Fibroblast of skin of scalp (primary cell): Measurements from ENCODE around the gene ECE2.

Experiments used
- DNase-seq: peaks from one replicate; pipeline ENCODE4 v3.0.0-alpha.2; 2013

The ECE2 gene

DNA sequence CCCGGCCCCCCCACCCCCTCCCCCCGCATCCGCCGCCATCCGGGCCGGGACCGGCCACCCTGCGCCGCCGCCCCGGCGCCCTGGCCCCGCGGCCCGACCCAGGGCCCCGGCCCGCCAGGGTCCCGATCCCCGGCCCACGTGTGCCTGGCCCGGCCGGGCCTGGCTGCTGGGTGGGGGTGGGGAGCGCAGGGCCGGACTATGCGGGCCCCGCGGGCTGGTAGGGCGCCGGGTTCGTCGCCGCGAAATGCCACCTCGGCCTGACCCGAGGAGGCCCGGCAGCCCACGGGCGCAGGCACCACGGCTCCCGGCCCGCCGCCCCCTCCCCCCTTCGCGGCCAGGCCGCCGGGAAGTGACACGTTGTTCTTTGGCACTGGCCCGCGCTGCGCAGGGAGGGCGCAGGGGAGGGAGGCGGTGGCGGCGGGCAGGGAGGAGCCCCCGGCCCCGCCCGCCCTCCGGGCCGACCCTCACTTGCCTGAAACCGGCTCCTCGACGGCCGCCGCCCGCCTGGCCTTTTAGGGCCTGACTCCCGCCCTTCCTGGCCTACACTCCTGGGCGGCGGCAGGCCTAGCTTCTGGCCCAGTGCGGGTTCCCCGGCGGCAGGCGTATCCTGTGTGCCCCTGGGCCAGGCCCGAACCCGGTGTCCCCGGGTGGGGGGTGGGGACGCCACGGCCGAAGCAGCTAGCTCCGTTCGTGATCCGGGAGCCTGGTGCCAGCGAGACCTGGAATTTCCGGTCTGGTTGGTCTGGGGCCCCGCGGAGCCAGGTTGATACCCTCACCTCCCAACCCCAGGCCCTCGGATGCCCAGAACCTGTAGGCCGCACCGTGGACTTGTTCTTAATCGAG is 39.1 kb downstream of the ECE2 start:
- peak; percentile 87 for DNase-seq

- DNase-seq, result peak; percentile 18
These were observed 39.7 kb downstream of the ECE2 start for GRCh38 chr3:184315543-184315867.

DNA sequence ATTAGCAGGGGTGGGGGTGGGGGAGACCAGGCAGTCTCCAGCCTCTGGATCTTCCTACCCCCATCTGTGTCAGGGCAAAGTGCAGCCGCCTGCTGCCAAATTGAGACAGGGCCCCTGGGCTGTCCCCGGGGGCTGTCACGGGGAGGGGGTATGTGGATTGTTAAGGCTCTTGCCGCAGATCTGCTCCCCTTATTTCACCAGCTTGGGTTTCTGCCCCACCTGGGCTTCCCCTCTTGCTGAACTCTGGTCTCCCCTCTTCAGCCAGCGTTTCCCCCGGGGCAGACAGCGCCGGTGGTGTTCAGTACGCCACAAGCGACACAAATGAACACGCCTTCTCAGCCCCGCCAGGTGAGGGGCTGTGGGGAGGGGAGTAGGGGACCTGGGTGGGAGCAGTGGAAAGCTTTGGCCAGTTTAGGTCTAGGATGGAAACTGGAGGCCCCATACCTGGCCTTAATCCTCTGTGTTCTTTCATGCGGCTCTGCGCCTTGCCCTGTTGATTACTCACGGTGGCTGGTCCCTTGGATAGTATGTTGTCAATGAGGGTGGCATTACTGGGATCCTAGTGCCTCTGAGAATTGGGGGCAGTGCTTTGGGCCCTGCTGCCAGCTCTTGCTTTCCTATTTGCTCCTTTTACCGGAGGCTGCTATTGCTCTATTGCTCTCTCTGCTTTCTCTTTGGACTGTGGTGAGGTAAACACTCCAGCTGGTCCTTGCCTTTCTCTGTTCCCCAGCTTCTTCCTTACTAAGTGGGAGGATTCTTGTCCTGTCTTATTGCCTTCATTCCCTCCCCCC is 40.2 kb downstream of the ECE2 start:
- DNase-seq, result no peak

GRCh38 chr3:184316792-184317191 is 41.0 kb downstream of the ECE2 start:
- DNase-seq, result no peak

DNA sequence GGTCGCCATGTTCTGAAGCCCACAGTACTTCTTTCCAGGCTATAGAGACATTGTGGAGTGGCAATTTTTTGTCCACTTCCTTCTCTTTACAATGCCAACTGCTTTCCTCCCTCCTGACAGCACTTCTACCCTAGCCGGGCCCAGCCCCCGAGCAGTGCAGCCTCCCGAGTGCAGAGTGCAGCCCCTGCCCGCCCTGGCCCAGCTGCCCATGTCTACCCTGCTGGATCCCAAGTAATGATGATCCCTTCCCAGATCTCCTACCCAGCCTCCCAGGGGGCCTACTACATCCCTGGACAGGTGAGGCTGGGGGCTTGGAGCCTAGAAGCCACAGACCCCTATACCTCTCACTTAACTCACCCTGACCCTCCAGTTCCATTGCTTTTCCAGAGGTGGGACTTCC is 41.4 kb downstream of the ECE2 start:
- DNase-seq, result no peak

GRCh38 chr3:184320104-184320445 is 44.3 kb downstream of the ECE2 start:
- peak; percentile 98 for DNase-seq

- no peak for DNase-seq
These were observed 45.8 kb downstream of the ECE2 start for GRCh38 chr3:184321666-184322065.

- DNase-seq, result no peak
These were observed 47.1 kb downstream of the ECE2 start for GRCh38 chr3:184322731-184323487.

DNA sequence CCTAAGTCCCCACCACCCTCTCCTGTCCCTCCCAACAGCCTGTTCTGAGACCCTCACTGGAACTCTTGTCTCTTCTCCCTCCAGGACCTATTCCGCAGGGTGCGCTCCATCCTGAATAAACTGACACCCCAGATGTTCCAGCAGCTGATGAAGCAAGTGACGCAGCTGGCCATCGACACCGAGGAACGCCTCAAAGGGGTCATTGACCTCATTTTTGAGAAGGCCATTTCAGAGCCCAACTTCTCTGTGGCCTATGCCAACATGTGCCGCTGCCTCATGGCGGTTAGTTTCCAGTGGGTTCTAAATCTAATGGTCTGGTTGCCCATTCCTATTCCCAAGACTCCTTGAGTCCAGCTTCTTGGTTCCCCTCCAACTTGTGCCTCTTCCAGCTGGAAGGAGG is 47.9 kb downstream of the ECE2 start:
- DNase-seq, result no peak

DNA sequence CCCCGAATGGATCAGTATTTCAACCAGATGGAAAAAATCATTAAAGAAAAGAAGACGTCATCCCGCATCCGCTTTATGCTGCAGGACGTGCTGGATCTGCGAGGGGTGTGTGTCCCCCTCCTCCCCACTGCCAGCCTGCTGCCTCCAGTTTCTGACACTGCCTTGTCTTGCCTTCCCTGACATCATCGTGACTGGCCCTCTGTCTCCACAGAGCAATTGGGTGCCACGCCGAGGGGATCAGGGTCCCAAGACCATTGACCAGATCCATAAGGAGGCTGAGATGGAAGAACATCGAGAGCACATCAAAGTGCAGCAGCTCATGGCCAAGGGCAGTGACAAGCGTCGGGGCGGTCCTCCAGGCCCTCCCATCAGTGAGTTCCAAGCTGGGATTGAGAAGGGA is 49.4 kb downstream of the ECE2 start:
- no peak for DNase-seq

GRCh38 chr3:184325715-184326369 is 50.0 kb downstream of the ECE2 start:
- DNase-seq, result no peak

DNA sequence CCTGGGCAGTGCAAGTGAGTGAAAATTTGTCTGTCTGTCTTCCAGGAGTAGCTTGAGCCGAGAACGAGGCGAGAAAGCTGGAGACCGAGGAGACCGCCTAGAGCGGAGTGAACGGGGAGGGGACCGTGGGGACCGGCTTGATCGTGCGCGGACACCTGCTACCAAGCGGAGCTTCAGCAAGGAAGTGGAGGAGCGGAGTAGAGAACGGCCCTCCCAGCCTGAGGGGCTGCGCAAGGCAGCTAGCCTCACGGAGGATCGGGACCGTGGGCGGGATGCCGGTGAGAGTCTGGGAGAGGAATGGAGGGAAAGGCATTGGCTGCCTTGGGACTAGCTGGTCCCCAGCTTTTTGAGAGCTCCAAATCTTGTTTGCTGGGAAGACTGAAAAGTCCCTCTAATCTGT is 51.3 kb downstream of the ECE2 start:
- DNase-seq, result no peak

DNA sequence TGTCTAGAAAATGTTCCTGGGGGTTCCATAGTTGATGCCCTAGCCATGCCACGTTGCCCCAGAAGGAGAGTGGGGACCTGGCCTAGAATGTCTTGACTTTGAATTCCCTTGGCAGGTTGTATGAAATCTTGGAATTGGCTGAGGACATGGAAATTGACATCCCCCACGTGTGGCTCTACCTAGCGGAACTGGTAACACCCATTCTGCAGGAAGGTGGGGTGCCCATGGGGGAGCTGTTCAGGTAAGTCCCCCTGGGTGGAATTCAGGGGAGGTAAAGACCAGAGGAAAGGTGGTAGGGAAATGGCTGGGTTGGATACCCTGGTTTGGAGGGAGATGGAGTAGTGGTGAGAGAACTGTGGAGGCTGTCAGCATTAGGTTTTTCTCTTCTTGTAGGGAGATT is 52.7 kb downstream of the ECE2 start:
- no peak for DNase-seq

DNA sequence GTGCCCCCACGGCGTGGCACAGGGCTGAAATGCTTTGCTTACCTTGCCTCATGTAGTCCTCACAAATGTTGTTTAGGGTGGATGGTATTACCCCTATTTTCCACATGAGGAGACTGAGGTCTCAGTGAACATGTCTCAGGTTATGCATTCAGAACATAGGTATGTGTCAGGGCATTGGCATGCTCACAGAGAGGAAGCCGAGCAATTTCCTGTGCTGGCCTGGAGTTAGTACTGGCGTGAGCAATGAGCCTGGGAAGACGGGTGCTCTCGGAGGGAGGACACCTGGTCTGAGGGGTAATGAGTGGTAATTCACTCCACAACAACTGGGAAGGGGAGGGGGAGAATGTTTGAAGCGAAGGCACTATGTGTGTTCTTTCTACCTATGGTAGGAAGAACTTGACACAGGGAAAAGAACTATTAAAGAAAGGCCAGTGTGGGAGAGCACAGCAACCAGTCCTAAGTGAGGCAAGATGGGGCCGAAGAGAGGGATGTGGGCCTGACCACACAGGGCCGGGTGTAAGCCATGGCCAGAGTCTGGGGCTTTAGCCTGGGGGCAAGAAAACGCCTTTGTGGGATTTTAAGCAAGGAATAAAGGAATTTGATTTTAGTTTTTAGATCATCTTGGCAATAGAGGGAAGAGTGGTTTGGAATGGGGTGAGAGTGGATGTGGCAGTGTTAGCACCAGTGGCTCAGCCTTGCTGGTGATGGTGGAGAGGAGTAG is 56.7 kb downstream of the ECE2 start:
- DNase-seq, result peak; percentile 69

GRCh38 chr3:184333190-184333589 is 57.4 kb downstream of the ECE2 start:
- no peak for DNase-seq

GRCh38 chr3:184333700-184334099 is 57.9 kb downstream of the ECE2 start:
- DNase-seq, result no peak

GRCh38 chr3:184334470-184335158 is 58.8 kb downstream of the ECE2 start:
- peak; percentile 35 for DNase-seq

GRCh38 chr3:184335291-184335660 is 59.5 kb downstream of the ECE2 start:
- no peak for DNase-seq

DNA sequence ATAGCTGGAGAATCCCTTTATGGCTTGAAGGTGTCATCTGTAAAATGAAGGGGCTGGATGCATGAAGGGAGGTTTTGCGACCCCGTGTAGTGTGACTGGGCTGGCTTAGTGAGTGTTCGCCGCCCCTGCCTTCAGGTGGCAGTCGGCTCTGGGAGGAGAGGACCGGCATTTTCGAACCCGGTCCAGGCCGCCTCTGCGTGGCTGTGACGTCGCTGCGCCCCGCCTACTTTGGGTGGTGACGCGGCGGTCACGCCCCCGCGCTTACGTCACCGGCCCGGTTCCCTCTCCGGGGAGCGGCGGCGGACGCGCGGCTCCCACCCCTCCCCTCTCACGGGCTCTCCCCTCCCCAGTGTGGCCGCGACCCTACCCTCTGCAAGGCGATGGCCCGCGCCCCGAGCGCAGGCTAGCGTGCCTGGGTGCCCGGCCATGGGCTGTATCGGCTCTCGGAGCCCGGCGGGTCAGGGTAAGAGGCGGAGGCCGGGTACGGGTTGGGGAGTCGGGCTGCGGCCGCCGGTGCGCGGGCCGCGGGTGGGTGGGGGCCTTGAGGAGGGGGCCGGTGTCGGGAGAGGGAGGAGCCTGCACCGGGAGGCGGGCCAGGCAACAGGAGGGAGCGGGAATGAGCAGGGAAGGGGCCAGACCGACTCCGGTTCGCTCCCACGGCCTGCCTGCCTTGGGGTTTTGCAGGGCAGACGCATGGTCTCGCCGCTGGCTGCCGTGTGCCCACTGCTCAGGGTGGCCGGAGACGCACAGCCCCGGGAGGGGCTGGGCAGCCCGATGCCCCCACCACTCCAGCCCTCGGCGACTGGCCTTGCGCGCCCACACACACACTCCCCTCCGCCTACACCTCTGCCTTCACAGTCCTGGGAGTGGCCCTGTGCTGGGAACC is 60.1 kb downstream of the ECE2 start:
- DNase-seq, result peak; percentile 77

DNA sequence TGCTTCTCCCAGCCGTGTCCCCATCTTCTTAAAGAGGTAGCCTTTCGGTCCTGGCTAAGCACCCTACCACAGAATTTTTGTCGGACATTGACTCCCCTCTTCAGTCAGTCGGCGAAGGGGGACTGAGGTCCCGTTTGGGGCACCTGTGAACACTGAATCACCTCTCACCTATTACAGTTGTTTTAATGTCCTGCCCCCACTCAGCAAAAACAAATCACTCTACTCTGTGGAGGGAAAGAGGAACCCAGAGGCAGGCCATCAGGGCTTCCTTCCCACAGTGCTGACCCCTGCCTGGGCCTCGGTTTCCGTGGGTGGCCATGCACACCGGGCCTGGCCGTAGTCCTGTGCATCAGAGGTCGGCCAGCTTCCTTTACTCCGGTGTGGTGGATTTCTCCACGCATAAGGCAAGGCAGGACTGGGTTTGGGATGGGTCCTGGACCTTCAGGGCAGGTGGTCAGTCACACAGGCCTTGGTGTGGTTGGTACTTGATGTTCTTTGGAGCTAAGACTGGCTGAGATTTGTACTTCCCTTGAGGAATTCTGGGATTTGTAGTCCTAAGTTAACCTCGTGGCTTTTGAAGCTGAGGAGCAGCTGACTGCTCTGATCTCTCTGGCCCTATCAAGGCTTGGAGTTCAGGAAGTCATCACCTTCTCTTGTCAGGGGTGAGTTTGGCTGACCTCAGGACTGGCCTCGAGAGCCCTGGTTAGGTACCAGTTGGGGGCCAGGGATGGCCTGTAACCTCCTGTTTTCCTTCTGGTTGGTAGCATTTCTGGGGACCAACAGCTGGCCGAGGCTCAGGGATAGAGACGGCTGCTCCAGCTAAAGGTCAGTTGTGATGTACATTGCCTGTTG is 61.0 kb downstream of the ECE2 start:
- peak; percentile 62 for DNase-seq
